Left forelimb (tissue), 1 donor: ENCODE measurements around the gene HOXB1.
"Not testable (repeated sequence)": the region's sequence is repeated elsewhere in the genome, so short reads cannot be mapped to it uniquely, and the experiment has no call there.

ENCODE experiments used
- DNase-seq: peaks from one replicate; pipeline ENCODE4 v3.0.0-alpha.2; 2018; ENCODE audit warnings: low spot score

The HOXB1 gene

GRCh38 chr17:48494335-48494734, 36.5 kb downstream of the HOXB1 start:
- DNase-seq, result no peak

- DNase-seq, result peak; percentile 78
Observed at GRCh38 chr17:48492401-48493298, 38.2 kb downstream of the HOXB1 start.

- DNase-seq, result no peak
Observed at GRCh38 chr17:48491527-48492273, 39.1 kb downstream of the HOXB1 start.

GRCh38 chr17:48490451-48490892, 40.3 kb downstream of the HOXB1 start:
- DNase-seq, result no peak

- DNase-seq, result no peak
Observed at GRCh38 chr17:48489781-48490180, 41.0 kb downstream of the HOXB1 start.

- DNase-seq, result no peak
Observed at GRCh38 chr17:48488548-48489106, 42.2 kb downstream of the HOXB1 start.

- DNase-seq, result no peak
Observed at GRCh38 chr17:48487221-48487620, 43.6 kb downstream of the HOXB1 start.

- DNase-seq, result no peak
Observed at GRCh38 chr17:48486557-48486956, 44.3 kb downstream of the HOXB1 start.

- no peak for DNase-seq
Observed at GRCh38 chr17:48484850-48485249, 46.0 kb downstream of the HOXB1 start.

- DNase-seq, result no peak
Observed at GRCh38 chr17:48484256-48484655, 46.6 kb downstream of the HOXB1 start.

GRCh38 chr17:48483471-48484131, 47.2 kb downstream of the HOXB1 start:
- DNase-seq, result peak; percentile 72

- DNase-seq, result no peak
Observed at GRCh38 chr17:48483004-48483403, 47.8 kb downstream of the HOXB1 start.

- DNase-seq, result not testable (repeated sequence)
Observed at GRCh38 chr17:48482301-48482700, 48.5 kb downstream of the HOXB1 start.

- no peak for DNase-seq
Observed at GRCh38 chr17:48479014-48479402, 51.8 kb downstream of the HOXB1 start.
